LNCaP clone FGC (cell line): Measurements from ENCODE around the gene PTPRT.

Source experiments
- DNase-seq: peaks from one replicate; pipeline ENCODE4 v3.0.0-alpha.2; 2011; ENCODE audit warnings: low read depth
- H3K4me3 ChIP-seq: 2 replicates; pipeline ENCODE4 v1.5.1; 2011; ENCODE audit warnings: mild to moderate bottlenecking, low read depth, low read length, control low read depth
- CTCF ChIP-seq: IDR thresholded peaks from 2 replicates; pipeline ENCODE4 v1.5.1; 2012; ENCODE audit warnings: mild to moderate bottlenecking; ENCODE audit not compliant: control insufficient read depth, insufficient read depth; ENCODE audit errors: extremely low read depth

PTPRT gene

GRCh38 chr20:42204109-42204660 lies 985.5 kb downstream of the PTPRT start:
- TF ChIP-seq CTCF, result peak; percentile 44
- no peak overlapping the region for H3K4me3 ChIP-seq
- peak; percentile 18 for DNase-seq

DNA sequence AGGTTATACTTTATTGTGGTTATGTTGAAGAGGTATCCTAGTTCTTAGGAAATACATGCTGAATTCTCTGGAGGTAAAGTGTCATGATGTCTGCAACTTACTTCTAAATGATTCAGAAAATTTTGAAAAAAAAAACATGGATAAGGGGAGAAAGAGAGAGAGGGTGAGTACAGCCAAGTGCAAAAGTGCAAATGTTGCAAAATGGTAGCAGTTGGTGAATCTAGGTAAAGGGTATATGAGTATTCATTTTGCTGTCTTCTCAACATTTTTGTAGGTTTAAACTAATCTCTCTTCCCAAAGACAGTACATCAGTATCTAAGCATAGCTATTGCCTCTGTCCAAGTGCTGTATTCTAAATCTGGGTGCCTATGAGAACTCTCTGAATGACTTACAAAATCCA lies 992.1 kb downstream of the PTPRT start:
- H3K4me3 ChIP-seq, result no peak overlapping the region
- TF ChIP-seq CTCF, result no peak
- DNase-seq, result no peak

- peak; percentile 1 for DNase-seq
- no peak for TF ChIP-seq CTCF
- no peak overlapping the region for H3K4me3 ChIP-seq
These were observed 996.6 kb downstream of the PTPRT start for GRCh38 chr20:42193119-42193518.

- no peak for TF ChIP-seq CTCF
- no peak overlapping the region for H3K4me3 ChIP-seq
- DNase-seq, result no peak
These were observed 997.4 kb downstream of the PTPRT start for GRCh38 chr20:42192321-42192720.

DNA sequence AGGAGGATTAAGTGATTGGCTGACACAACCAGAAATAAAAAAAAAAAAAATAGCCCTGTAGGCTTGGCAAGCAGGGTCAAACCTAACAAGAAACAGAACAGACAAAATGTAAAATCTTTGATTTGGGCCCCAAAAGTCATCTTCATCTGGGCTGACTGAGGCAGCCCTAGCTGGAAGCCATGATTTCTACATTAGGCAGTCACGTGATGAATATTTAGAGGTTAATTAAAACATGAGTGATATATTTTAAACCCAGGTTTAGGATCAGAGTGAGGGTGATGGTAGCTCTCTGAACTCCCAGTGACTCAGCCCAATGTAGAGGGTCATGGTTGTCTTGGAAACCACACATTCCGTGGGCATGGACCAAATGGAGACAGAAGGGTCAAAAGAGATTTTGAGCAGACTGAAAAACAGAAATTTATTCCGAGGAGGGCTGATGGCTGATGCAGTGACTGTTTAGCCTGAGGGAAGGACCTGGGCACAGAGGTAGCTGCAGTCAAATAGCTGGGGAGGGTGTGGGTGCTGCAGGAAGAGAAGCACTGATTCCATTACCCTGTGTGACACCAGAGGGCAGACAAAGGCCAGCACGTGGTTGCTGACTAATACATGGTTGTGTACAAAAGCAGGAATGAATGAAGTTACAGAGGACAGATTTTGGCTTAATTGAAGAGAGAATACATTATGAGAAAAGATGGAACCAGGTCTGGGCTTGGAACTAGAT lies 998.4 kb downstream of the PTPRT start:
- TF ChIP-seq CTCF, result no peak
- DNase-seq, result no peak
- H3K4me3 ChIP-seq, result no peak overlapping the region

DNA sequence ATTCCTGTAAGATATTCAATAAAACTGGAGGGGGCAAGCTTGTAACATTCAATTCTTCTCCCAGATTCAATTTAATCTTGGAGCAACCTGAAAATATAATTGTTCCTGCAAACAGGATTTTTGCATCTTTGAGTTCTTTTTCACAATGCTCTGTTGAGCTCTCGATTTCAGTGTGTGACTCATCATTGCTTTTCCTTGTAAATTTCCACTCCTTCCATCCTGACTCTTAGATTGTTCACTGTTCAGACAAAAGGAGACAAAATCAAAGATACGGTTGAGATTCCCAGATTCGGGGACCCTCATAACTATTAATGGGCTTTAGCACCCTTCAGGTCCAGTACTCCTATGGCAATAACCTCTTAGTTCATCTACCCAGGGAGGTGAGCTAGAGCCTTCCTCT lies 999.6 kb downstream of the PTPRT start:
- no peak overlapping the region for H3K4me3 ChIP-seq
- DNase-seq, result no peak
- no peak for TF ChIP-seq CTCF

DNA sequence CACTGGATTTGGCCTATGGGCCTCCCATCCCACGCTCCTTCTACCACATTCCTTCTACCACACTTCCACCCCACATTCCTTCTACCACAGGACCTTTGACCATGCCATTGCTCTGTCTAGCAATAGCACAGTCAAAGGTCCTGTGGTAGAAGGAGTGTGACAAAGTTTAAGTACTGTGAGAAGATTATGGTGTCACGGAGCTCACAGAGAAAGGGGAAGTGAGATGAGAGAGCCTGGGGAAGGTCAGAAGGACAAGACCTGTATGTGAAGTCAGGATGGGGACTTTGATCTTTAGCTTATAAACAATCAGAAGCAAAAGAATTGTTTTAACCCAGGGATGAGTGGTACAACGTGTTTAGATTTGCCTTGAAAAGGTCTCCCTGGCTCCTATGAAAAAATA lies 1003.4 kb downstream of the PTPRT start:
- H3K4me3 ChIP-seq, result no peak overlapping the region
- no peak for DNase-seq
- no peak for TF ChIP-seq CTCF
